ENCODE data around the gene IZUMO1.

GRCh38 chr19:48720613-48721296, 26.0 kb downstream of the IZUMO1 start:
- TF ChIP-seq CTCF (optimal IDR thresholded peaks at IDR 0.05 in 1 of 3, IDR thresholded peaks at IDR 0.05 in 1 of 3, conservative IDR thresholded peaks at IDR 0.05 in 1 of 3; ENCODE audit: extremely low read depth in 1 of 3, insufficient read depth in 2 of 3, low read length in 3 of 3), result no peak
- TF ChIP-seq EZH2 (IDR thresholded peaks at IDR 0.05; ENCODE audit: low read length), result no peak
